Measurements from ENCODE around the gene ASTL.
A peak's percentile ranks its signal among the peaks of the same experiment; 100 is the strongest.

The ASTL gene

GRCh38 chr2:96150007-96150640, 11.8 kb upstream of the ASTL start:
- no peak for DNase-seq (ENCODE audit: low read depth)

GRCh38 chr2:96148410-96149217, 10.3 kb upstream of the ASTL start:
- no peak for TF ChIP-seq CTCF (IDR thresholded peaks at IDR 0.05; ENCODE audit: control insufficient read depth, extremely low read depth, insufficient read depth)
- DNase-seq (ENCODE audit: low read depth) = no peak
- H3K4me3 ChIP-seq (ENCODE audit: low read depth, low read length) = no peak overlapping the region

More at GRCh38 chr2:96150007-96150640, 11.8 kb upstream of the ASTL start:
- no peak for TF ChIP-seq CTCF (IDR thresholded peaks at IDR 0.05; ENCODE audit: control insufficient read depth, extremely low read depth, insufficient read depth)
- H3K4me3 ChIP-seq (ENCODE audit: low read depth, low read length) = no peak overlapping the region

- TF ChIP-seq CTCF (IDR thresholded peaks at IDR 0.05; ENCODE audit: control insufficient read depth, extremely low read depth, insufficient read depth) = no peak
- no peak for DNase-seq (ENCODE audit: low read depth)
- no peak overlapping the region for H3K4me3 ChIP-seq (ENCODE audit: low read depth, low read length)
These were observed 9.4 kb upstream of the ASTL start for GRCh38 chr2:96147593-96148201.

- no peak for DNase-seq (ENCODE audit: low read depth)
- no peak for TF ChIP-seq CTCF (IDR thresholded peaks at IDR 0.05; ENCODE audit: control insufficient read depth, extremely low read depth, insufficient read depth)
- no peak overlapping the region for H3K4me3 ChIP-seq (ENCODE audit: low read depth, low read length)
These were observed 8.7 kb upstream of the ASTL start for GRCh38 chr2:96146881-96147592.

GRCh38 chr2:96146153-96146880, 8.0 kb upstream of the ASTL start:
- H3K4me3 ChIP-seq (ENCODE audit: low read depth, low read length) = no peak overlapping the region
- no peak for DNase-seq (ENCODE audit: low read depth)
- no peak for TF ChIP-seq CTCF (IDR thresholded peaks at IDR 0.05; ENCODE audit: control insufficient read depth, extremely low read depth, insufficient read depth)

GRCh38 chr2:96145848-96146152, 7.5 kb upstream of the ASTL start:
- no peak for DNase-seq (ENCODE audit: low read depth)
- peak overlapping the region; percentile 84; the same call in 1 of the 2 replicates for H3K4me3 ChIP-seq (ENCODE audit: low read depth, low read length)
- TF ChIP-seq CTCF (IDR thresholded peaks at IDR 0.05; ENCODE audit: control insufficient read depth, extremely low read depth, insufficient read depth) = no peak

All from LNCaP clone FGC (cell line).